Measurements from ENCODE around the gene STPG2. TPM values are rescaled to one million over a fixed set of nuclear protein-coding genes. Genes with fewer than 3 reads are reported as not detected.

The STPG2 gene
- total RNA-seq, 1 experiment from 2014 or later, result 0.20 TPM

DNA sequence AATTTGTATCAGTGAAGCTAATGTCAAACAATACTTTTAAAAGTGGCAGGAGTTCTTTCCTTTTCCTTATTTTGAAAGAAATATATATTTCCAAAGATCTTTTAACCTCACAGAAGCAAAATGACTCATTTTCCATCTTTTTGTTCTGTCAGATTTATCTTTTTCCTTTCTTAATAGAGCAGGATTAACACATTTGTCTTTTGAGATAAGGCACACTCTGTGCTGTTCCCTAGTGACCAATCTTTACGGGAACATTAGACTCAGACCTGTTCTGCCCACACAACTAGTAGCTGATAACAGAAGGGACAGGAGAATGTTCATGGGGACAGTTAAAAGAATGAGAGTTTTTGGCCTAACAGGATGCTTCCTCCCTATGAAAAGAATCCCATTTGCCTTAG lies 381.2 kb downstream of the STPG2 start:
- no peak overlapping the region for H3K4me2 ChIP-seq (ENCODE audit: insufficient read depth, insufficient read length, low read length)

More for the DNA sequence above, 381.2 kb downstream of the STPG2 start:
- Histone ChIP-seq H2AFZ (ENCODE audit: low read length) (no peak overlapping the region), H4K8ac (replicated peaks; ENCODE audit: insufficient read length, low read depth, low read length) (no peak overlapping the region), H3K18ac (ENCODE audit: insufficient read length, low read depth, low read length) (no peak overlapping the region), H3T11ph (ENCODE audit: low read length) (no peak overlapping the region), H2AK5ac (ENCODE audit: insufficient read length, low read length) (no peak overlapping the region), H3K23ac (ENCODE audit: insufficient read length, low read depth, low read length) (no peak overlapping the region), H3K4ac (ENCODE audit: low read depth, low read length) (no peak overlapping the region), H4K5ac (ENCODE audit: insufficient read length, low read depth, low read length) (no peak overlapping the region), H2BK20ac (ENCODE audit: low read depth, low read length, poor library complexity, severe bottlenecking) (no peak overlapping the region), H4K91ac (ENCODE audit: insufficient read length, low read depth, low read length) (no peak overlapping the region), H3K79me2 (ENCODE audit: insufficient read depth, low read length) (no peaks in the 10 kb centered on the region), H3K4me1 (ENCODE audit: insufficient read depth, low read length) (no peaks in the 10 kb centered on the region), H3K14ac (ENCODE audit: insufficient read depth, low read length) (no peak overlapping the region), H4K20me1 (ENCODE audit: control insufficient read depth, insufficient read depth, insufficient read length) (no peaks in the 10 kb centered on the region), H3K27ac (ENCODE audit: insufficient read length, low read depth, low read length) (no peak overlapping the region), H2BK12ac (ENCODE audit: insufficient read length, low read depth, low read length) (no peak overlapping the region), H3K9me3 (ENCODE audit: control insufficient read depth, low read depth, low read length) (no peaks in the 10 kb centered on the region), H3K9ac (ENCODE audit: extremely low read depth, insufficient read length, low read length) (no peak overlapping the region), H2BK120ac (ENCODE audit: low read depth, low read length, poor library complexity, severe bottlenecking) (no peak overlapping the region), H2BK15ac (ENCODE audit: low read depth, low read length) (no peak overlapping the region), H3K79me1 (ENCODE audit: insufficient read depth, low read depth, low read length, poor library complexity, severe bottlenecking) (no peaks in the 10 kb centered on the region), H3K27me3 (ENCODE audit: insufficient read depth, low read length) (no peaks in the 10 kb centered on the region), H2BK5ac (ENCODE audit: insufficient read length, low read length) (no peak overlapping the region), H3K23me2 (ENCODE audit: insufficient read length, low read depth, low read length, poor library complexity, severe bottlenecking) (no peaks in the 10 kb centered on the region), H3K56ac (ENCODE audit: insufficient read length, low read depth, low read length) (no peak overlapping the region)
- no CpG with 5 or more reads among the region's 1 CpG for WGBS (ENCODE audit: extremely low coverage, insufficient read length, low lambda C conversion rate)
- no peaks in the 10 kb centered on the region for H3K27me3 Mint-ChIP-seq (ENCODE audit: low read depth)
- no peak for DNase-seq
- H3K4me3 Mint-ChIP-seq, result no peak overlapping the region
- H3K4me1 Mint-ChIP-seq, result no peaks in the 10 kb centered on the region
- H3K36me3 Mint-ChIP-seq (ENCODE audit: insufficient read depth in 1 of 3, low read depth in 3 of 3), result no peaks in the 10 kb centered on the region
- H3K9me3 Mint-ChIP-seq, result no peaks in the 10 kb centered on the region
- TF ChIP-seq, protein P1, sequence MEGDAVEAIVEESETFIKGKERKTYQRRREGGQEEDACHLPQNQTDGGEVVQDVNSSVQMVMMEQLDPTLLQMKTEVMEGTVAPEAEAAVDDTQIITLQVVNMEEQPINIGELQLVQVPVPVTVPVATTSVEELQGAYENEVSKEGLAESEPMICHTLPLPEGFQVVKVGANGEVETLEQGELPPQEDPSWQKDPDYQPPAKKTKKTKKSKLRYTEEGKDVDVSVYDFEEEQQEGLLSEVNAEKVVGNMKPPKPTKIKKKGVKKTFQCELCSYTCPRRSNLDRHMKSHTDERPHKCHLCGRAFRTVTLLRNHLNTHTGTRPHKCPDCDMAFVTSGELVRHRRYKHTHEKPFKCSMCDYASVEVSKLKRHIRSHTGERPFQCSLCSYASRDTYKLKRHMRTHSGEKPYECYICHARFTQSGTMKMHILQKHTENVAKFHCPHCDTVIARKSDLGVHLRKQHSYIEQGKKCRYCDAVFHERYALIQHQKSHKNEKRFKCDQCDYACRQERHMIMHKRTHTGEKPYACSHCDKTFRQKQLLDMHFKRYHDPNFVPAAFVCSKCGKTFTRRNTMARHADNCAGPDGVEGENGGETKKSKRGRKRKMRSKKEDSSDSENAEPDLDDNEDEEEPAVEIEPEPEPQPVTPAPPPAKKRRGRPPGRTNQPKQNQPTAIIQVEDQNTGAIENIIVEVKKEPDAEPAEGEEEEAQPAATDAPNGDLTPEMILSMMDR (conservative IDR thresholded peaks at IDR 0.05), result no peak
- no peak overlapping the region for H3K27ac Mint-ChIP-seq

All from H9 (cell line).